SK-N-MC (cell line): ENCODE measurements around the gene MRPL19.

Source experiments
- EZH2 ChIP-seq: fragments of 200-600 bp; sonication (generic); IDR thresholded peaks from one replicate; pipeline ENCODE4 v1.6.1; 2017; ENCODE audit warnings: antibody characterized with exemption
- POLR2AphosphoS5 ChIP-seq: IDR thresholded peaks from 2 replicates; pipeline ENCODE4 v1.6.1; 2012; ENCODE audit warnings: mild to moderate bottlenecking, low read depth, low read length, borderline replicate concordance

DNA sequence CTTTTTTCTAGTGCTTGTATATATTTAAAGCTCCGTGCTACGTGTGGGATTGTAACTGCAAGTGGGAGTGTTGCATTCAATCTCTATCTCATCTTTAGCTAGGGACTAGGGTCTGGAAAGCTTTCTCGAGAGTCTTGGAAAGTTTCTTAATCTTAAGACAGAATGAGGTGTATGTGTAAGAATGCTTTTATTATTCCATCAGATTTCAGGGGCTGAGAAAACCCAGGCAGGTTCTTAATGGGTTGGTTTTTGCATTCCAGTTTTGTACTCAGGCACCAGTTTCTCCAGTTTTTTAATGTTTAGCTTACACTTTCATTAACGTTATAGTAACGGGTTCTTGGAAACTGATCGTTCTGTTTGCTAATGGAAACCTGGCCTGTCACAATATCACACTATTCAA is 20.3 kb downstream of the MRPL19 start:
- TF ChIP-seq EZH2 (no peak), POLR2AphosphoS5 (no peak)
